ENCODE results near the gene IGSF10. TPM values are rescaled to one million over a fixed set of nuclear protein-coding genes. Genes with fewer than 3 reads are reported as not detected.
"Not testable (repeated sequence)": the region's sequence is repeated elsewhere in the genome, so short reads cannot be mapped to it uniquely, and the experiment has no call there.

Gene IGSF10
- polyA plus RNA-seq, 1 donor (not counting 4 experiments of a cell fraction or from before 2014, with no cell fraction given) = under 0.01 TPM

- Histone ChIP-seq H3K9me3 (ENCODE audit: control insufficient read depth, low read depth, low read length) (no peaks in the 10 kb centered on the region), H3K4me2 (ENCODE audit: control insufficient read depth, extremely low read depth, insufficient read depth, low read depth, low read length) (no peak overlapping the region), H3K36me3 (ENCODE audit: control insufficient read depth in 2 of 2, extremely low read depth in 1 of 2, insufficient read depth in 2 of 2, low read length in 2 of 2) (no peaks in the 10 kb centered on the region), H4K20me1 (ENCODE audit: control insufficient read depth, extremely low read depth, insufficient read depth, low read length) (no peaks in the 10 kb centered on the region), H2AFZ (ENCODE audit: control insufficient read depth, low read length) (no peak overlapping the region), H3K27ac (ENCODE audit: control insufficient read depth, insufficient read depth, low read length) (no peak overlapping the region), H3K9me1 (ENCODE audit: control insufficient read depth, extremely low read depth, insufficient read depth, low read length) (no peaks in the 10 kb centered on the region), H3K27me3 (ENCODE audit: control insufficient read depth, extremely low read depth, insufficient read depth, low read length) (no peaks in the 10 kb centered on the region), H3K4me1 (ENCODE audit: control insufficient read depth, extremely low read depth, insufficient read depth, low read length) (no peaks in the 10 kb centered on the region), H3K9ac (ENCODE audit: control insufficient read depth, extremely low read depth, insufficient read depth, low read length) (no peak overlapping the region), H3K79me2 (ENCODE audit: control insufficient read depth, insufficient read depth, low read length) (no peaks in the 10 kb centered on the region), H3K4me3 (ENCODE audit: control insufficient read depth in 2 of 3, extremely low read depth in 1 of 3, insufficient read depth in 2 of 3, low read depth in 1 of 3, low read length in 3 of 3) (no peak overlapping the region)
- dilution Hi-C loops (cut with MboI; ENCODE audit: extremely low pct_ligation_motif_present, low sequenced_read_pairs) = no loop called here
- FAIRE-seq (no peak), DNase-seq (ENCODE audit: low read depth, low spot score) (no peak)
- no peak for TF ChIP-seq EZH2 (IDR thresholded peaks at IDR 0.05; ENCODE audit: low read length)
- TF ChIP-seq, protein P1, sequence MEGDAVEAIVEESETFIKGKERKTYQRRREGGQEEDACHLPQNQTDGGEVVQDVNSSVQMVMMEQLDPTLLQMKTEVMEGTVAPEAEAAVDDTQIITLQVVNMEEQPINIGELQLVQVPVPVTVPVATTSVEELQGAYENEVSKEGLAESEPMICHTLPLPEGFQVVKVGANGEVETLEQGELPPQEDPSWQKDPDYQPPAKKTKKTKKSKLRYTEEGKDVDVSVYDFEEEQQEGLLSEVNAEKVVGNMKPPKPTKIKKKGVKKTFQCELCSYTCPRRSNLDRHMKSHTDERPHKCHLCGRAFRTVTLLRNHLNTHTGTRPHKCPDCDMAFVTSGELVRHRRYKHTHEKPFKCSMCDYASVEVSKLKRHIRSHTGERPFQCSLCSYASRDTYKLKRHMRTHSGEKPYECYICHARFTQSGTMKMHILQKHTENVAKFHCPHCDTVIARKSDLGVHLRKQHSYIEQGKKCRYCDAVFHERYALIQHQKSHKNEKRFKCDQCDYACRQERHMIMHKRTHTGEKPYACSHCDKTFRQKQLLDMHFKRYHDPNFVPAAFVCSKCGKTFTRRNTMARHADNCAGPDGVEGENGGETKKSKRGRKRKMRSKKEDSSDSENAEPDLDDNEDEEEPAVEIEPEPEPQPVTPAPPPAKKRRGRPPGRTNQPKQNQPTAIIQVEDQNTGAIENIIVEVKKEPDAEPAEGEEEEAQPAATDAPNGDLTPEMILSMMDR (optimal IDR thresholded peaks at IDR 0.05 in 1 of 3, IDR thresholded peaks at IDR 0.05 in 1 of 3, conservative IDR thresholded peaks at IDR 0.05 in 1 of 3; ENCODE audit: extremely low read depth in 1 of 3, insufficient read depth in 2 of 3, low read length in 3 of 3) = no peak
Observed at GRCh38 chr3:151499168-151499567, 38.3 kb upstream of the IGSF10 start.

GRCh38 chr3:151491525-151491924, 30.7 kb upstream of the IGSF10 start:
- Histone ChIP-seq H3K9me3 (ENCODE audit: control insufficient read depth, low read depth, low read length) (no peaks in the 10 kb centered on the region), H3K4me3 (ENCODE audit: control insufficient read depth in 2 of 3, extremely low read depth in 1 of 3, insufficient read depth in 2 of 3, low read depth in 1 of 3, low read length in 3 of 3) (no peak overlapping the region), H3K9me1 (ENCODE audit: control insufficient read depth, extremely low read depth, insufficient read depth, low read length) (no peaks in the 10 kb centered on the region), H3K4me2 (ENCODE audit: control insufficient read depth, extremely low read depth, insufficient read depth, low read depth, low read length) (no peak overlapping the region), H4K20me1 (ENCODE audit: control insufficient read depth, extremely low read depth, insufficient read depth, low read length) (no peaks in the 10 kb centered on the region), H3K79me2 (ENCODE audit: control insufficient read depth, insufficient read depth, low read length) (no peaks in the 10 kb centered on the region), H3K4me1 (ENCODE audit: control insufficient read depth, extremely low read depth, insufficient read depth, low read length) (no peaks in the 10 kb centered on the region), H3K36me3 (ENCODE audit: control insufficient read depth in 2 of 2, extremely low read depth in 1 of 2, insufficient read depth in 2 of 2, low read length in 2 of 2) (no peaks in the 10 kb centered on the region), H2AFZ (ENCODE audit: control insufficient read depth, low read length) (no peak overlapping the region), H3K27ac (ENCODE audit: control insufficient read depth, insufficient read depth, low read length) (no peak overlapping the region), H3K27me3 (ENCODE audit: control insufficient read depth, extremely low read depth, insufficient read depth, low read length) (no peaks in the 10 kb centered on the region), H3K9ac (ENCODE audit: control insufficient read depth, extremely low read depth, insufficient read depth, low read length) (no peak overlapping the region)
- dilution Hi-C loops (cut with MboI; ENCODE audit: extremely low pct_ligation_motif_present, low sequenced_read_pairs) = no loop called here
- FAIRE-seq (no peak), DNase-seq (ENCODE audit: low read depth, low spot score) (no peak)
- TF ChIP-seq, protein P1 (optimal IDR thresholded peaks at IDR 0.05 in 1 of 3, IDR thresholded peaks at IDR 0.05 in 1 of 3, conservative IDR thresholded peaks at IDR 0.05 in 1 of 3; ENCODE audit: extremely low read depth in 1 of 3, insufficient read depth in 2 of 3, low read length in 3 of 3) = no peak
- TF ChIP-seq EZH2 (IDR thresholded peaks at IDR 0.05; ENCODE audit: low read length) = no peak

DNA sequence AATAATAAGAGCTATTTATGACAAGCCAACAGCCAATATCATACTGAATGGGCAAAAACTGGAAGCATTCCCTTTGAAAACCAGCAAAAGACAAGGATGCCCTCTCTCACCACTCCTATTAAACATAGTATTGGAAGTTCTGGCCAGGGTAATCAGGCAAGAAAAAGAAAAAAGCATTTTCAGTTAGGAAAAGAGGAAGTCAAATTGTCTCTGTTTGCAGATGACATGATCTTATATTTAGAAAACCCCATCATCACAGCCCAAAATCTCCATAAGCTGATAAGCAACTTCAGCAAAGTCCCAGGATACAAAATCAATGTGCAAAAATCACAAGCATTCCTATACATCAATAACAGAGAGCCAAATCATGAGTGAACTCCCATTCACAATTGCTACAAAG, 27.0 kb upstream of the IGSF10 start:
- H3K79me2 ChIP-seq (ENCODE audit: control insufficient read depth, insufficient read depth, low read length); H3K36me3 ChIP-seq (ENCODE audit: control insufficient read depth in 2 of 2, extremely low read depth in 1 of 2, insufficient read depth in 2 of 2, low read length in 2 of 2); H2AFZ ChIP-seq (ENCODE audit: control insufficient read depth, low read length); H3K9me1 ChIP-seq (ENCODE audit: control insufficient read depth, extremely low read depth, insufficient read depth, low read length); dilution Hi-C loops (cut with MboI; ENCODE audit: extremely low pct_ligation_motif_present, low sequenced_read_pairs); H4K20me1 ChIP-seq (ENCODE audit: control insufficient read depth, extremely low read depth, insufficient read depth, low read length); H3K4me2 ChIP-seq (ENCODE audit: control insufficient read depth, extremely low read depth, insufficient read depth, low read depth, low read length); H3K27ac ChIP-seq (ENCODE audit: control insufficient read depth, insufficient read depth, low read length); H3K9ac ChIP-seq (ENCODE audit: control insufficient read depth, extremely low read depth, insufficient read depth, low read length); DNase-seq (ENCODE audit: low read depth, low spot score); H3K4me3 ChIP-seq (ENCODE audit: control insufficient read depth in 2 of 3, extremely low read depth in 1 of 3, insufficient read depth in 2 of 3, low read depth in 1 of 3, low read length in 3 of 3); FAIRE-seq; H3K9me3 ChIP-seq (ENCODE audit: control insufficient read depth, low read depth, low read length); H3K27me3 ChIP-seq (ENCODE audit: control insufficient read depth, extremely low read depth, insufficient read depth, low read length); H3K4me1 ChIP-seq (ENCODE audit: control insufficient read depth, extremely low read depth, insufficient read depth, low read length): not testable (repeated sequence)
